Erythroblast (primary cell): ENCODE data around the gene SLC36A3.
A peak's percentile ranks its signal among the peaks of the same experiment; 100 is the strongest.
"Not testable (repeated sequence)": the region's sequence is repeated elsewhere in the genome, so short reads cannot be mapped to it uniquely, and the experiment has no call there.

ENCODE experiments used
- DNase-seq, 2 experiments: peaks; one replicate each; lab custom pipeline; 2025; lab: John Stamatoyannopoulos, UW
- GATA1 ChIP-seq: IDR thresholded peaks from 2 replicates; pipeline ENCODE4 v1.6.1; 2011; ENCODE audit warnings: low read depth, mild to moderate bottlenecking, control low read depth, low read length, moderate library complexity
- POLR2A ChIP-seq: IDR thresholded peaks from 2 replicates; pipeline ENCODE4 v1.6.1; 2011; ENCODE audit warnings: mild to moderate bottlenecking, low read length

The SLC36A3 gene

DNA sequence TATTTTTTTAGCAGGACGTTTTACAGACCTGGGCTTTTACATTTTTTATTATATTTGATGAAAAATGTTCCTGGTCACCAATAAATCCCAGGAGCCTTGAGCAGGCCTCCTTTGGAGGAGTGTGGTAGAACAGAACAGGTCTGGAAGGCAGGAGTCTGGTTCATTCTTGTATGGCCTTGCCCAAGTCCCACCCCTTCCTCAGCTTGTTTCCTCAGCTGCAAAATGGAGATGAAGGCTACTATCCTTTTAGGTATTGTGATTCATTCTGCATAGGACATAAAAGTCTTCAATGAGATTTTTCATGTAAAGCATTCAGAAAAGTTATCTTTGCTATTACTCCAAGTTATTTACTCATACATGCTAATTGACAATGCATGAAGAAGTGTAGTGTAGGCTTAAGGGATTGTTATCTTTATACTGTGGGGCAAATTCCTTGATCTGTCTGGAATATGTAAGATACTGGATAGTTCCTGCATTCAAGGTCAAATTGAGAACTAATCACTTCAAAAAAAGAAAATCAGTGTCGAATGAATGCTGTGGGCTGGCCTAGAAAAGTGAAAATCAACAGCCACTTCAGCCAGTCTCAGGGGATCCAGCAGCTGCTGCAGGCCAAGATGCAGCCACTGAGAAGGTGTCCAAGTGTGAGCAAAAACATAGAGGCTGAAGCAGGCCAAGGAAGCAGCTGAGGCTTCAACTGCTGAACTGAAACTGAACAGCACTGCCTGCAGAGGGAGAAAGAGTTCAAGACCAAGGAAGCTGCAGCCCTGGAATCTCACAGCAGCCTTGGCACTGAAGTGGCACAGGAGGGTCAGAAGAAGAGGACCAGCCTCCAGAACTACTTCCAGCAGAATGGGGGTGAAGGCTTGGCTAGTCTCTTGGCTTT lies 15.5 kb upstream of the SLC36A3 start:
- no peak for DNase-seq
- TF ChIP-seq GATA1 (no peak), POLR2A (no peak)

- no peak for DNase-seq
- TF ChIP-seq POLR2A (no peak), GATA1 (no peak)
Measured at GRCh38 chr5:151317871-151318270, 14.3 kb upstream of the SLC36A3 start.

DNA sequence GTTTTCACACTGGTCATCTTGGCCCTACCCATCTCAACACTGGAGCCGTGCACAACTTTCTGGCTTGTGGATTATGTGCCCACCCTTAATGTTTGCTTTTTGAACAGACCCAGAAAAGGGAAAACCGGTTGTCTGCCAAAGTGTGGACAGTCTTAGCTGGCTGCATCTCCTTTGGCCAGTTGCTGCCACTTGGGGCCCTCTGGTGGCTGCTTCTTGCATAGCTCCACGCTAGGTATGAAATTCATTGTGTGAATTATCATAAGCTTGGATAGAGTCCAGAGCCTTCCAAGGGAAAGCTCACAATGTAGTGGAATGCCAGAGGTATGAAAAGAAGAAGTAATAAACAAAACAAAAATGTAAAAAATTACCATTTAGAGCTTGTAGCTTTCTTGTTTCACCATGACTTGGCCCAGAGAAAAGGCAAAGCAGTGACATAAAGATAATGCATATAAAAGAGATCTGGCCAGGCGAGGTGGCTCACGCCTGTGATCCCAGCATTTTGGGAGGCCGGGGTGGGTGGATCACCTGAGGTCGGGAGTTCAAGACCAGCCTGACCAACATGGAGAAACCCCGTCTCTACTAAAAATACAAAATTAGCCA lies 12.5 kb upstream of the SLC36A3 start:
- peak; percentile 56 to 70 for DNase-seq
- no peak for TF ChIP-seq POLR2A

- DNase-seq: no peak
- TF ChIP-seq GATA1 (no peak), POLR2A (no peak)
Measured at GRCh38 chr5:151313357-151313756, 9.8 kb upstream of the SLC36A3 start.

GRCh38 chr5:151312756-151313324 lies 9.3 kb upstream of the SLC36A3 start:
- DNase-seq: no peak

GRCh38 chr5:151310932-151311331 lies 7.4 kb upstream of the SLC36A3 start:
- TF ChIP-seq GATA1 (no peak), POLR2A (no peak)
- DNase-seq: no peak

More at GRCh38 chr5:151312756-151313324, 9.3 kb upstream of the SLC36A3 start:
- TF ChIP-seq POLR2A (no peak), GATA1 (no peak)

- not testable (repeated sequence) for DNase-seq
Measured at GRCh38 chr5:151309821-151310220, 6.3 kb upstream of the SLC36A3 start.

DNA sequence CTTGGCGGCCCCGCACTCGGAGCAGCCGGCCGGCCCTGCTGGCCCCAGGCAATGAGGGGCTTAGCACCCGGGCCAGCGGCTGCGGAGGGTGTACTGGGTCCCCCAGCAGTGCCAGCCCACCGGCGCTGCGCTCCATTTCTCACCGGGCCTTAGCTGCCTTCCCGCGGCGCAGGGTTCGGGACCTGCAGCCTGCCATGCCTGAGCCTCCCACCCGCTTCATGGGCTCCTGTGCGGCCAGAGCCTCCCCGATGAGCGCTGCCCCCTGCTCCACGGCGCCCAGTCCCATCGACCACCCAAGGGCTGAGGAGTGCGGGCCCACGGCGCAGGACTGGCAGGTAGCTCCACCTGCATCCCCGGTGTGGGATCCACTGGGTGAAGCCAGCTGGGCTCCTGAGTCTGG lies 5.7 kb upstream of the SLC36A3 start:
- DNase-seq: not testable (repeated sequence)

DNA sequence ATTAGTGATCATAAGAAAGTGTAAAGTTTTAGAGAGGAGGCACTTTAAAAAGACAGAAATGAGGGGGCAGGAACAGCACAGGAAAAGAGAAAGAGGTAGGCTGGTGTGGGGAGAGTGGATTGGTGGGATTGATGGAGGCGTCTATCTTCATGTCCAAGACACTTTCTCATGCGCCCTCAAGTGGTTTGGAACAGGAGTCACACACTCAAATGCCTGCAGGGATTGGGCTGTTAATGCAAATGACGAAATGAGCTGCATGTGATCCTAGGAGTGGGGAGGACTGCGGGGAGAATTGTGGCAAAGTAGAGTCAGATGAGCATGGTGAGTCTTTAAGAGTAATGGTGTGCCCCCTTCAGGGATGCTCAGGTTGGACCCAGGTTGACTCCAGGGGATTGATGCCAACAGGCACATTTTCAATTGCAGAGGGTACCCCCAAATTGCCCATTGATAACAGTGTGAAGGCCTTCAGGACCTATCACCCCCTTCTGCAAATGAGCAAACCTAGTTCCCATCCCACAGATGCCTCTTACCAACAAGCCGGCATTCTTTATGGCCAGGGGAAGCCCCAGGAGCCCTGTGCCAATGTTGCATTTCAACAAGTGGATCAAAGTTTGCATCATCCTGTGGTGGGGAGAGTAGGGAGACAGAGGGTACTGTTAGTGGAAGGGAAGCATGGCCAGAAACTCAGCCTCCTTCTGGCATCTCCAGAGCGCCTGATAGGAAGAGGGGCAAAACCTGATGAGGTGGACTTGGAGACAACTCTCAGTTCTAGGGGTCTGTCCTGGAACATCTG lies 5.3 kb downstream of the SLC36A3 start:
- peak; percentile 38 to 47 for DNase-seq
- no peak for TF ChIP-seq POLR2A
- no peak for TF ChIP-seq GATA1

GRCh38 chr5:151296974-151297373 lies 6.6 kb downstream of the SLC36A3 start:
- TF ChIP-seq POLR2A: no peak
- no peak for TF ChIP-seq GATA1
- no peak for DNase-seq

DNA sequence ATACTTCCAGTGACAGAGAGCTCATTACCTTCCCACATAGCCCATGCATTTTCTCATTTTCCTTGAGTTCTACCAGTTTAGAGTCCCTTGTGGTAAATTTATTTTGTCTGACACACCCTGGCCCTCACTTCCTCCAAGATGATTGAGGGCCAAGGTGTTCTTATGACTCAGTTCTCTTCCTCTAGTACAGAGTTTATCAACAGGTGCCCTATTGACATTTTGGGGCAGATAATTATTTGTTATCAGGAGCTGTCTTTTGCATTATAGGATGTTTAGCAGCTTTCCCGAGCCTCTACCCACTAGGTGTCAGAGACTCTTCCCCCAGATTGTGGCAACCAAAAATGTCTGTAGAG lies 7.1 kb downstream of the SLC36A3 start:
- no peak for DNase-seq
- TF ChIP-seq GATA1 (no peak), POLR2A (no peak)

DNA sequence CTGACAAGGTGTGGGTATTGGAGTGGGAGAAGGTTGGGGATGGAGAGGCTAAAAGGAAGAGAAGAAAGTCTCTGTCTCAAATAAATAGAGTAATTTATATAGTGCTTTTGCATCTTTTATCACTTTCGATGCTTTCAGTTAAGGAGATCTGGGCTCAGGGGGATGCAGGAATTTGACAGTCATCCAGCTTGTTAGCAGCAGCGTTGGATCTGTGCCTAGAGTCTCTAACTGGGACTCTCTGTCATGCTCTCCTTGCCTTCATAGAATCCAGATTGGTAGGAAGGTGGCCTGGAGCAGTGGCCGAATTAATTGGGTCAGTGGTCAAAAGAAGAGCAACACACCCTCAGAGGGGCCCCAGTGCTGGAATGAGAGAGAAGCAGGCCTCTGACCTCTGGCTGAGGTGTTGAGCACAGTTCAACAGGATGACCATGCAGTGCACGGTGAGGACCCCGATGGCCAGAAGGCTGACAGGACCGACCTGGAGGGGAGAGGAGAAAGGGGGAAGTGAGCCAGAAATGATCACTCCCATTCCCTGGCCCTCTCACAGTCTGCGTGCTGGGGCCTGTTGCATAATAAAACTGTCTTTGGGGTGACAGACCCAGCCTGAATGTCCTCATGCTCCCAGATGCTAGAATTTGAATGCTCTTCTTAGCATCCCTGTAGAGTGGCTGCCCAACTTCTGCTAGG lies 7.6 kb downstream of the SLC36A3 start:
- no peak for DNase-seq
- no peak for TF ChIP-seq GATA1
- TF ChIP-seq POLR2A: no peak

DNA sequence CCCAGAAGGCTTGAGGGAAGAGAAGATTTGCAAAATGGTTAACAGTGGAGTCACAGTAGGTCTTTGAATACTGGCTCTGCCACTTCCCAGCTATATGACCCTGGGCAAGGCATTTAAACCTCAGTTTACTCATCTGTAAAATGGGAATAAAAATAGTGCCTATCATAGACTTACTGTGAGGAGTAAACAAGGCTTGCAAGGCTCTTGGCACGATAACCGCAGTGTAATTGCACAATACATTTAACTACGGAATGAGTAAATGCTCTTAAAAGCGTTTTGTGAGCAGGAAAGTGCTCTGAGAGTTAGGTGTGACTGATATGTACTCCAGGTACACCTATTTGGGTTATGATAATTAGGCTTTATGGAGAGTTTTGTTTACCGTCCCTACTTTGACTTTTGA lies 8.4 kb downstream of the SLC36A3 start:
- no peak for DNase-seq
- TF ChIP-seq POLR2A: no peak
- no peak for TF ChIP-seq GATA1
